Measurements from ENCODE around the gene MACROD2.
"Not testable (repeated sequence)": the region's sequence is repeated elsewhere in the genome, so short reads cannot be mapped to it uniquely, and the experiment has no call there.

MACROD2 gene

GRCh38 chr20:14915356-14915755 lies 920.0 kb downstream of the MACROD2 start:
- DNase-seq (ENCODE audit: low read depth), result no peak

- DNase-seq (ENCODE audit: low read depth), result no peak
Observed at GRCh38 chr20:14916360-14916920, 921.1 kb downstream of the MACROD2 start.

DNA sequence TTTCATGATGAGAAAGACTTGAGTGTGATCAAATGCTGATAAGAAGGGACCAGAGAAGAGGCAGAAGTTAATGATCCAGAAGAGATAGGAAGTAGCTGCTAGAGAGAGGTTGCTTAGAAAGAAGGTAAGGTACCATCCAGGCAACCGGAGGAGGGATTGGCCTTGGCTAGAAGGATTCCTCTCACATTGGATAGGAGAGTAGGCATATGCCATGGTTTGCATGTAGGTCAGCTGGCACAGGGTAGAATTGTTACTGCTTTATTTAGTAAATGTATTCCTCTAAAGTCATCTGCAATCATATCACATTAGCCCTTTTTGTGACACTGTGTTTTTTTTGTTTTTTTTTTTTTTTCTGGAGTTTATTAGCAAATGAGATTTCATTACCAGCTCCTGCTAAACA lies 923.0 kb downstream of the MACROD2 start:
- no peak for DNase-seq (ENCODE audit: low read depth)

DNA sequence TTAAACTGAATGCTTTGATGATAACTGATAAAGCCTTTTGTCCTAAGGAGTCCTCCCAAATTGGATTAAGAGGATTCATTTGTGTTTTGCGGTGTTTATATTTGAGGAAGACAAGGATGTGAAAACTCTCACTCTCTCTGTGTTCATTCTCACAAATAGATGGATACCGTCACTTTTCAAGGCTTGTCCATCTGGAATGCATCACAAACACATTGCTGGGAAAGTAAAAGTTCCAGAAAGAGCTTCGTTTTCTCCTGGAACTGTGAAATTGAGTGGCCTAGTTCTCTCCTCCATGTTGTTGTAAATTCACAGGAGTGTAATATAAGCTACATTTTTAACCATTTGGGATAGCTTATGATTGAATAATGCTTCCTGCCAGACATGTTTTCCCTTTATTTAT lies 923.7 kb downstream of the MACROD2 start:
- DNase-seq (ENCODE audit: low read depth), result no peak

- DNase-seq (ENCODE audit: low read depth), result no peak
Observed at GRCh38 chr20:14919501-14920081, 924.3 kb downstream of the MACROD2 start.

DNA sequence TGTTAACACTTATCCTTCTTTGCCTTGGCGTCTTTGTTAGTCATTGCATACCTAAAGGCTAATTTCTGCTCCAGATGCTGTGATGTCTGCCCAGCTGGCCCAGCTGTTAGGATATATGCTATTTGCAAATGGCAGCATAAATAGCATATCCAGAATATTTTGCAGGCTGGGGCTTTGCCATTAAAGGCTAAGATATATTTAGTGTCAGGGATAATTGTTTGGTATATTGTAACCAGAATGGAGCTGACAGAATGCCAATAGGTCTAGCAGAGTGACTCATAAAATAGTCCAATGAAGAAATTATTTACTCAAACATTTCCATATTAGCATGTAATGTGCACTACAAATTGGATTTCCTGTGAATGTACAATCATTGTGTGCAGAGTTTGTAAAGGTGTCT lies 926.2 kb downstream of the MACROD2 start:
- DNase-seq (ENCODE audit: low read depth), result no peak

GRCh38 chr20:14922503-14923267 lies 927.4 kb downstream of the MACROD2 start:
- DNase-seq (ENCODE audit: low read depth), result no peak

GRCh38 chr20:14924433-14924832 lies 929.1 kb downstream of the MACROD2 start:
- DNase-seq (ENCODE audit: low read depth), result no peak

DNA sequence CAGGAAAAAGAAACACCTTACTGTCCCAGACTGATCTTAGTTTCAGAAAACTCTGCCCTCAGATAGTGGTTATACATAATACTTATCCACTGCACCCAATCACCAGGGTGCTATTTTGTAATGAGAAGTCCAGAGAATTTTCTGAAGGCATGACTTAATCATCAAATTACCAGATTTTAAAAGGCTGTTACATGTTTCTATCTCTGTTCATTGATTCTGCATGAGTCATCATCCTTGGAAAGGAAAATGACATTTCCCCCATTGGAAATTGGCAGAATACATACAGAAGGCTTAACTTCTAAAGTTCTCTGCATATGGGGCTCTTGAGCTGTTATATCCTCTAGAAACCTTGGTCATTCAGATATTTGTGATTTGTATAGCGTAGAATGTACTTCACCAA lies 930.0 kb downstream of the MACROD2 start:
- no peak for DNase-seq (ENCODE audit: low read depth)

DNA sequence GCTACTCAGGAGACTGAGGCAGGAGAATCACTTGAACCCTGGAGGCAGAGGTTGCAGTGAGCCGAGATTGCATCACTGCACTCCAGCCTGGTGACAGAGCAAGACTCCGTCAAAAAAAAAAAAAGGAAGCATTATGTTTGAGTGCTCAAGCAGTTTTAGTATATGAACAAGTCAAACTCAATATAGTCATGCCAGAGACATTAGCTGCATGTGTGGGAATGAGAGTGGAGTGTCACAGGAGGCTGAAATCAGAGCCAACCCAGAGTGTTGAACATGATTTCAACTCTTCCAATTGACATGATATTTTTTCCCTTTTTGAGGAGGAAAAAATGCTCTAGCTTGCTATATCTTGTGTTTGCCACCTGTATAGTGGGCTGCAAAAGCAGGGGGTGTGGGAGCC lies 931.1 kb downstream of the MACROD2 start:
- DNase-seq (ENCODE audit: low read depth), result not testable (repeated sequence)

GRCh38 chr20:14928083-14928482 lies 932.8 kb downstream of the MACROD2 start:
- no peak for DNase-seq (ENCODE audit: low read depth)

- DNase-seq (ENCODE audit: low read depth), result no peak
Observed at GRCh38 chr20:14929388-14929787, 934.1 kb downstream of the MACROD2 start.

DNA sequence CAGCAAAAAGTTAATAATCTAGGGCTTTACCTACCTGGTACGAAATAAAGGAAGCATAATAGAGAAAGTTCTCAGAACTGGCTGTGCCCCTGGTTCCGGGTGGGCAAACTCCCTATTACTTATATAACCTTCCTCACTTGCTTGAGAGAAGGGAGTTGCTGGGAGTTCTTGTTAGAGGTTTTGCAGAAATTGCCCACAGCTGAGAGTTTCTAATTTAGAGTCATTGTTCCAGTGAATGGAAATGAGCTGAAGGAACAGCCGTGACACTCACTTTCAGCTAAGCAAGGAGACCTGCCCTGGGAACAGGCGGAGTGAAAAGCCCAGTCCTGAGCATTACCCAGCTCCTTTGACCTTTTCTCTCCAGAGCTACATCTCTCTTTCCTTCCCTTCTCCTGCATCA lies 936.7 kb downstream of the MACROD2 start:
- no peak for DNase-seq (ENCODE audit: low read depth)

DNA sequence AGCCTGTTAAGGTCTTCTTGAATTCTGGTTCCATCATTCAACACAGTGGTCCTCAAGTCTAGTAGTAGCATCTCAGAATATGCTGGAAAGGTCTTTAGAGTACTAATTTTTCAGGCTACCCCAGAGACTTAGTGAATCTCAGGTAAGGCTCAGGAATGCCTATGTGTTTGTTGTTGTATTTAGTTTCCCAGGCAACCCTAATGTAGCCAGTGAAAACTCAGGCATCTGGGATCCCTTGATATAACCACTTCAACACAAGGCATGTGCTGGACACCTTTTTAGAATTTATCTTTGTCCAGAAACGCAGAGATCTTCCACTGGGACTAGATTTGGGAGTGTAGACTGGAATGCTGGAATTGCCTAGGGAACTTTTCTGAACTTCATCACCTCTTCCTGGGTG lies 940.0 kb downstream of the MACROD2 start:
- DNase-seq (ENCODE audit: low read depth), result no peak

DNA sequence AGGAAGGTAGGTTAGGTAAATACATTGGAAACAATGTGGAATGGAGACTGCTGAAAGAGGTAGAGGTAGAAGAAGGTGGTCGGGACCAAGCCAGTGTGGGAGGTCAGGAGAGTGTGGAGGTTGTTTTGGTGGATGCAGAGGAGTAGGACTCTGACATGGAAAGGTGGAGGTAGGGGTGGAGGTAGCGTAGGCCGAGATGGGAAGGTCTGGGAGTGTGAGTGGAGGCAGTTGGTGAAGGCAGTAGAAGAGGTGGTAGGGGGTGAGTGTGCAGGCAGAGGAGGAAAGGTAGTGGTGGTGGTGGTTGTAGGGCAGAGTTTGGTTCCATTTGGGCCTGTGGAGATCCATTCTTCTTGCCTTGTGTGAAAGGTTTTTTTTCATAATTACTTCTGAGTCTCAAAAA lies 941.7 kb downstream of the MACROD2 start:
- no peak for DNase-seq (ENCODE audit: low read depth)

GRCh38 chr20:14937846-14938245 lies 942.5 kb downstream of the MACROD2 start:
- DNase-seq (ENCODE audit: low read depth), result no peak

DNA sequence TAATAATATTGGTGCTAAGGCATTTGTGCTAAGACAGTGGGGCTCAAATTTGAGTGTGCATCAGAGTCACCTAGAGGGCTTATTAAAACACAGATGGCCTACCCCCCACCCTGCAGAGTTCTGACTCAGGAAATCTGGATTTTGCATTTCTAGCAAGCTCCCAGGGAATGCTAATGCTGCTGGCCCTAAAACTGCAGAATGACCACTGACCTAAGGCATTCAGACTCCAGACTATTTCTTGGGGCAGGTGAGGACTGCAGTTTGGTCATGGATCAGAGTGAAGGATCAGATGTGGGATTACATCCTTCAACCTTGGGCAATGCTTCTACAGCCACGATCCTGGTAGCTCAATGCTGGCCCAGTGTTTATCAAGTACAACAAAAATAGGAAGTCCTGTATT lies 952.2 kb downstream of the MACROD2 start:
- DNase-seq (ENCODE audit: low read depth), result no peak

- no peak for DNase-seq (ENCODE audit: low read depth)
Observed at GRCh38 chr20:14947946-14948345, 952.6 kb downstream of the MACROD2 start.

GRCh38 chr20:14948416-14948815 lies 953.1 kb downstream of the MACROD2 start:
- DNase-seq (ENCODE audit: low read depth), result no peak

GRCh38 chr20:14950633-14951032 lies 955.3 kb downstream of the MACROD2 start:
- no peak for DNase-seq (ENCODE audit: low read depth)

- no peak for DNase-seq (ENCODE audit: low read depth)
Observed at GRCh38 chr20:14951105-14951504, 955.8 kb downstream of the MACROD2 start.

DNA sequence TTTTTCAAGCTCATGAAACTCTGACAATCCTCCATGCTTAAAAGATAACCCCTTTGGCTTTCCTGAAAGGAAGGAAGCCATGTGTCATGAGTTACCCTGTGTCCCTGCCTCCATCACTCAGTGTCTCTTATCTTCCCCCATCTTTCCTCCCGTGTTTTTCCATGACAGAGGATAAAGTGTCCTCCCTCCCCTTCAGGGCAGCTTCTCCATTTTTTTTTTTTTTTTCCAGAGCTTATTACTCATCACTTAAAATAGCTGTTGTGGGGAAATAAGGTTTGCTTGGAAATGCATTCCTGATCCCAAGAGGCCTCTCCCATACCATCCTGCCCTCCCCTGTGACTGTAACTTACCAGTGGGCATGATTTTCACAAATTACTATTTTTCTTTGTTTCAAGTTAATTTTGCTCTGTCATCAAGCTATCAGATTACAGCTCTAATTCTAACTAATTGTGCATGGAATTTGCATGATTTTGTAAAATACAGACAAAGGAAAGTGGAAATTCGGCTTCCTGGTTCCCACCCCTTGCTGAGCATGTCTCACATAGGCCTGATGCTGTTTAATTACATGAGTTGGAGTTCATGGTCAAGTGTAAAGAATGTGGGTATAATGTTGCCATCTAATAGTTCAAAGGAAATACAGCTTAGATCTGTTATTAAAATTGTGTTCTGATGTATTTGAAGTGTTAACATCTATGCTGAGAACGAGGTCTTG lies 956.5 kb downstream of the MACROD2 start:
- no peak for DNase-seq (ENCODE audit: low read depth)

DNA sequence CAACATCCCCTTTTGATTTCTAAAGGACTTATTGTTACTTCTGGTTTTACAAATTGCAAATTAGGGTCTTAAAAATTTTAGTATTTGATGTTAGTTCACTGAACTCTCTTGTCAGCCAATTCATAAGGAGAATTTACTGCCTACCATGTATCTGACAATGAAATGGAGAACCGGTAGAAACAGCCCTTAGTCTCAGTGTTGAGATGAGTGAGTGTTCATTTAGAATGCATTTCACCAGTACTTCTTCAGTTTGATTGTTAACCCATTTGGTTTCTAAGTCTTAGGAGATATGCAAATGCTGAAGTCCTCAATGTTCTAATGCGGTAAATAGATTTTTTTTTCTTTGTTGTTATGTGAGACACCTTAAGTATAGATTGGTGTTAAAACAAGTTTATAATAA lies 958.4 kb downstream of the MACROD2 start:
- no peak for DNase-seq (ENCODE audit: low read depth)
